Measurements from ENCODE around the gene ADGRB3. TPM values are rescaled to one million over a fixed set of nuclear protein-coding genes. Genes with fewer than 3 reads are reported as not detected.
A peak's percentile ranks its signal among the peaks of the same experiment; 100 is the strongest.

Gene ADGRB3
- total and polyA plus RNA-seq, 4 donors = 0.47 to 24.6 (median 1.9) TPM

- Histone ChIP-seq H3K9me3 (ENCODE audit: control insufficient read depth in 4 of 4, insufficient read depth in 3 of 4, low read length in 3 of 4) (no peaks in the 10 kb centered on the region), H3K4me3 (no peak overlapping the region), H3K27ac (ENCODE audit: low read depth in 1 of 2, low read length in 1 of 2) (no peak overlapping the region), H3K27me3 (ENCODE audit: control insufficient read depth in 3 of 3, insufficient read depth in 3 of 3, low read length in 2 of 3) (no peaks in the 10 kb centered on the region), H3K9ac (ENCODE audit: insufficient read depth in 1 of 2, low read length in 2 of 2) (no peak overlapping the region), H3K36me3 (ENCODE audit: control insufficient read depth in 4 of 4, insufficient read depth in 4 of 4, low read length in 4 of 4) (no peaks in the 10 kb centered on the region), H3K4me1 (ENCODE audit: control insufficient read depth in 5 of 5, insufficient read depth in 5 of 5, low read length in 5 of 5) (no peaks in the 10 kb centered on the region)
- 51 to 69% methylated on average over 2 of the region's 2 CpGs for WGBS, 2 donors
- ATAC-seq (ENCODE audit: insufficient read depth, low FRiP score) = no peak
- DNase-seq = no peak
- TF ChIP-seq CTCF (IDR thresholded peaks at IDR 0.05; ENCODE audit: control extremely low read depth, extremely low read depth) = no peak
These were observed 493.3 kb downstream of the ADGRB3 start for GRCh38 chr6:69128411-69128810.

- no peak overlapping the region for H3K4me3 ChIP-seq
- WGBS, 2 donors = 71 to 72% methylated on average over 1 of the region's 1 CpG
- DNase-seq (no peak), ATAC-seq (ENCODE audit: insufficient read depth, low FRiP score) (no peak)
- H3K27ac ChIP-seq (ENCODE audit: low read depth in 1 of 2, low read length in 1 of 2) = no peak overlapping the region
- no peaks in the 10 kb centered on the region for H3K27me3 ChIP-seq (ENCODE audit: control insufficient read depth in 3 of 3, insufficient read depth in 3 of 3, low read length in 2 of 3)
- H3K4me1 ChIP-seq (ENCODE audit: control insufficient read depth in 5 of 5, insufficient read depth in 5 of 5, low read length in 5 of 5) = no peaks in the 10 kb centered on the region
- no peaks in the 10 kb centered on the region for H3K9me3 ChIP-seq (ENCODE audit: control insufficient read depth in 4 of 4, insufficient read depth in 3 of 4, low read length in 3 of 4)
- no peak overlapping the region for H3K9ac ChIP-seq (ENCODE audit: insufficient read depth in 1 of 2, low read length in 2 of 2)
- no peaks in the 10 kb centered on the region for H3K36me3 ChIP-seq (ENCODE audit: control insufficient read depth in 4 of 4, insufficient read depth in 4 of 4, low read length in 4 of 4)
- no peak for TF ChIP-seq CTCF (IDR thresholded peaks at IDR 0.05; ENCODE audit: control extremely low read depth, extremely low read depth)
These were observed 494.0 kb downstream of the ADGRB3 start for GRCh38 chr6:69129046-69129445.

- Histone ChIP-seq H3K27ac (ENCODE audit: low read depth in 1 of 2, low read length in 1 of 2) (no peak overlapping the region), H3K4me1 (ENCODE audit: control insufficient read depth in 5 of 5, insufficient read depth in 5 of 5, low read length in 5 of 5) (no peaks in the 10 kb centered on the region), H3K27me3 (ENCODE audit: control insufficient read depth in 3 of 3, insufficient read depth in 3 of 3, low read length in 2 of 3) (no peaks in the 10 kb centered on the region), H3K4me3 (no peak overlapping the region), H3K36me3 (ENCODE audit: control insufficient read depth in 4 of 4, insufficient read depth in 4 of 4, low read length in 4 of 4) (no peaks in the 10 kb centered on the region), H3K9me3 (ENCODE audit: control insufficient read depth in 4 of 4, insufficient read depth in 3 of 4, low read length in 3 of 4) (no peaks in the 10 kb centered on the region), H3K9ac (ENCODE audit: insufficient read depth in 1 of 2, low read length in 2 of 2) (no peak overlapping the region)
- DNase-seq = no peak
- TF ChIP-seq CTCF (IDR thresholded peaks at IDR 0.05; ENCODE audit: control extremely low read depth, extremely low read depth) = no peak
- ATAC-seq (ENCODE audit: insufficient read depth, low FRiP score) = no peak
- WGBS, 2 donors = 55 to 75% methylated on average over 1 of the region's 1 CpG
These were observed 500.8 kb downstream of the ADGRB3 start for GRCh38 chr6:69135927-69136326.

- peak overlapping the region in 1 of 2 donors; percentile 89 for H3K27ac ChIP-seq (ENCODE audit: low read depth in 1 of 2, low read length in 1 of 2)
- H3K4me1 ChIP-seq (ENCODE audit: control insufficient read depth in 5 of 5, insufficient read depth in 5 of 5, low read length in 5 of 5) = no peaks in the 10 kb centered on the region
- no peaks in the 10 kb centered on the region for H3K36me3 ChIP-seq (ENCODE audit: control insufficient read depth in 4 of 4, insufficient read depth in 4 of 4, low read length in 4 of 4)
- H3K9ac ChIP-seq (ENCODE audit: insufficient read depth in 1 of 2, low read length in 2 of 2) = no peak overlapping the region
- H3K9me3 ChIP-seq (ENCODE audit: control insufficient read depth in 4 of 4, insufficient read depth in 3 of 4, low read length in 3 of 4) = no peaks in the 10 kb centered on the region
- no peak for DNase-seq
- no peaks in the 10 kb centered on the region for H3K27me3 ChIP-seq (ENCODE audit: control insufficient read depth in 3 of 3, insufficient read depth in 3 of 3, low read length in 2 of 3)
- TF ChIP-seq CTCF (IDR thresholded peaks at IDR 0.05; ENCODE audit: control extremely low read depth, extremely low read depth) = no peak
- H3K4me3 ChIP-seq = no peak overlapping the region
- no peak for ATAC-seq (ENCODE audit: insufficient read depth, low FRiP score)
These were observed 503.1 kb downstream of the ADGRB3 start for GRCh38 chr6:69138148-69138547.
